Activated T-helper 1 cell treated with anti-CD3 and anti-CD28 coated beads, Interleukin-12 subunit alpha, Interleukin-12 subunit beta, Interleukin-2, Interleukin-4 antibody, amounts not matched to agents 30 ng/mL and 10 ng/mL and 1 ng/mL, durations not matched to agents 14 hours and 24 hours and 36 hours (primary cell): Measurements from ENCODE around the gene PBX3. TPM values are rescaled to one million over a fixed set of nuclear protein-coding genes. Genes with fewer than 3 reads are reported as not detected.

Experiments
- DNase-seq: peaks from one replicate; pipeline ENCODE4 v3.0.0; 2021; ENCODE audit warnings: low spot score
- H3K27ac Mint-ChIP-seq: one replicate; pipeline ENCODE4 v1.8.0; 2021; ENCODE audit warnings: mild to moderate bottlenecking, mixed read lengths
- H3K27me3 Mint-ChIP-seq: one replicate; pipeline ENCODE4 v1.8.0; 2022; ENCODE audit warnings: mild to moderate bottlenecking, moderate library complexity, mixed read lengths; ENCODE audit not compliant: insufficient read depth
- H3K36me3 Mint-ChIP-seq: one replicate; pipeline ENCODE4 v1.8.0; 2021; ENCODE audit warnings: low read depth, mixed read lengths
- H3K4me1 Mint-ChIP-seq: one replicate; pipeline ENCODE4 v1.8.0; 2021; ENCODE audit warnings: low read depth, mixed read lengths
- H3K4me3 Mint-ChIP-seq: one replicate; pipeline ENCODE4 v1.8.0; 2021; ENCODE audit warnings: mild to moderate bottlenecking, moderate library complexity, mixed read lengths
- H3K9me3 Mint-ChIP-seq: one replicate; pipeline ENCODE4 v1.8.0; 2021; ENCODE audit warnings: mixed read lengths
- intact Hi-C: fragments of 100-400 bp; cut with micrococcal nuclease; formaldehyde crosslinking; loops from one replicate; pipeline ENCODE4 v1.15.1; 2024
- total RNA-seq: library from RNA; stranded (reverse); gene quantifications from 2 replicates; pipeline ENCODE4 v1.2.3, GENCODE V29; 2022

Gene PBX3
- total RNA-seq, 1 donor from 2014 or later: 24.2 TPM

DNA sequence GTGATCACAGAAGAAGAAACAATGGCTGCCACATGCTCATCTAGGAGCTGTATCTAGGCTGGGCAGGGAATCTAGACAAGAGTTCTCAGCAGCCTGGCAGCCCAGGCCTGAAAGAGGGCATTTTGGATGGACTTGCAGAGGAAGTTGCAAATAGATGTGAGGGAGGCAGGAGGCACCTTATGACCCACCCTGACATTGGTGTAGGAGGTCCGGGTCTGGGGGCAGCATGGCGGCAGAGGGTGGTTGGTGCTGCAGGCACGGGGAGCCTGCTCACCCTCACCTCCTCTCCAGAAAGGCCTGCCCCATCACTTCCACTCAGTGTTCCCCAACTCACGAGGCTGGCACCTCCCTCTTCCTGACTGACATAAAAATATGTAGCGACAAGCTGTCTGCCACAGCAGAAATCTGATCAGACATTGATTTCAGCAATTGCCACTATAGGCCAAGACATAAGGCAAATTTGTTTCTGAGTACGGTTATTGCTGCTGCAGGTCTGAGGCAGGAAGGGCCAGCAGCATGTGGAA is 217.6 kb downstream of the PBX3 start:
- no peak overlapping the region for H3K27ac Mint-ChIP-seq
- no peak for DNase-seq
- no peak overlapping the region for H3K4me3 Mint-ChIP-seq
- H3K4me1 Mint-ChIP-seq: no peaks in the 10 kb centered on the region
- H3K9me3 Mint-ChIP-seq: no peaks in the 10 kb centered on the region
- no peaks in the 10 kb centered on the region for H3K27me3 Mint-ChIP-seq
- intact Hi-C loops: no loop called here
- H3K36me3 Mint-ChIP-seq: no peaks in the 10 kb centered on the region

DNA sequence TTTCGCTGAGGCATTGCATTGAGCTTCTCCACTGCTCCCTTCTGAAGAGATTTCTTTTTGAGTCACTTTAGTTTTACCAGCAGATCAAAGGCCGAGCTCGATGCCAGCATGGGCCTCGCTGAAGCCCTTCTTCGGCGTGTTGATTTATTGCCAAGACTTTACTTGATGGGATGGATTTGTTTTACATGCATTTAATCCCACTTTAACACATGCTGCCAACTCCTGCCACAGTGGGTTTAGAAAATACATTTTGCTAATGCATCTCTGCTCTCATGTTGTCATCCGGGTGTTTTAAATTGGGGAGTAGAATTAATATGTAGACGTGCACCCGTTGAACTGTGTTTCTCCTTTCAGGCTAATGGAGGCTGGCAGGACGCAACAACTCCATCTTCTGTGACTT is 218.3 kb downstream of the PBX3 start:
- intact Hi-C loops: no loop called here
- Mint-ChIP-seq H3K4me3 (no peak overlapping the region), H3K27me3 (no peaks in the 10 kb centered on the region), H3K4me1 (no peaks in the 10 kb centered on the region), H3K27ac (no peak overlapping the region), H3K36me3 (no peaks in the 10 kb centered on the region), H3K9me3 (no peaks in the 10 kb centered on the region)
- no peak for DNase-seq

DNA sequence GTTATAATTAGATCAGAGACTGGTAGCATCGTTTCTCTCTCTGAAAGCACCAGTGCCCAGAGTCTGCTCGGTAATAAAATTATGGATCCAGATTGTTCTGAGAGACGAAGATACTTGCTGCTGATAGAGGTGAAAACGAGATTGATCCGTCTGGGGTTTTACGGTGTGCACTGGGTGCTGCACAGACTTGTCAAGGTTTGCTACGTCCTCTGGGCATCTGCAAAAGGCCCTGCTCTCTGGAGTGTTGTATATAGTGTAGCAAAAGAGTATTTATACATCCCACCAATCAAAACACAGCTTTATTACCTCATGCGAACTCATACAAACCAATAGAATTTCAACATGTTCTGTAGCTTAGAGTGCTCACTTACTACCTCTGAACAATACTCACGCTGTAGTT is 219.3 kb downstream of the PBX3 start:
- no peaks in the 10 kb centered on the region for H3K4me1 Mint-ChIP-seq
- intact Hi-C loops: no loop called here
- no peaks in the 10 kb centered on the region for H3K36me3 Mint-ChIP-seq
- no peaks in the 10 kb centered on the region for H3K27me3 Mint-ChIP-seq
- H3K9me3 Mint-ChIP-seq: no peaks in the 10 kb centered on the region
- DNase-seq: no peak
- no peak overlapping the region for H3K4me3 Mint-ChIP-seq
- H3K27ac Mint-ChIP-seq: no peak overlapping the region

GRCh38 chr9:125966959-125967711 is 220.0 kb downstream of the PBX3 start:
- H3K27ac Mint-ChIP-seq: no peak overlapping the region
- intact Hi-C loops: no loop called here
- H3K27me3 Mint-ChIP-seq: no peaks in the 10 kb centered on the region
- H3K4me3 Mint-ChIP-seq: no peak overlapping the region
- no peaks in the 10 kb centered on the region for H3K9me3 Mint-ChIP-seq
- no peaks in the 10 kb centered on the region for H3K4me1 Mint-ChIP-seq
- DNase-seq: no peak
- H3K36me3 Mint-ChIP-seq: no peaks in the 10 kb centered on the region

DNA sequence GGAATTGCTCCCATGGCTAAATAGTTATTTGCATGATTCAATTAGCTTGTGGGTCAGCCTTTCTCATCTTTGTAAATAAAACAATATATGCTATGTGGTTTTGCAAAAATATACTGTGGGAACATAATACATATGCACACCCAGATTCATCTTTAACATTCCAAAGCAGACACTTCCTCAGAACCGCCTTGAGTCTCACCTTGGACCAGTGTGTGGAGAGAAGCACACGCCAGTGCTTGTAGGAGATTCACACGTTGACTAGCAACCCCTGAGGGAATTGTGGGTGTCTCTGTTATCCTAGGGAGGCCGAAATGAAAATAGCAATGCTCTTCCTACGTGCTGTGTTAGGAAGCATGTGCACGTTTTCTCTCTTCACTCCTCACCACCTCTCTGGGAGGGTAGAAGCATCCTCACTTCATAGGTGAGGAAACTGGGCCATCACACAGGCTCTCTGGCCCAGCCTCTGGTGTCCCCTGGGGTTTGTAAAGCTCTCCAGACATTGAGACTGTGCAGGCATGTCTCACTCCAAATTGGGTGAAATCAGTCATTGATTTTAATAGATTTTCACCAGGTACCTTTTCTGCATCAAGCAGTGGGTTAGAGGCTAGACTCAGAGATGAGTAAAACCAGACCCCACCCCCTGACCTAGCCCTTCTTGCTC is 221.7 kb downstream of the PBX3 start:
- Mint-ChIP-seq H3K9me3 (no peaks in the 10 kb centered on the region), H3K36me3 (no peaks in the 10 kb centered on the region), H3K4me3 (no peak overlapping the region), H3K27me3 (no peaks in the 10 kb centered on the region), H3K27ac (no peak overlapping the region), H3K4me1 (no peaks in the 10 kb centered on the region)
- no peak for DNase-seq
- intact Hi-C loops: no loop called here

- intact Hi-C loops: no loop called here
- no peak overlapping the region for H3K4me3 Mint-ChIP-seq
- H3K36me3 Mint-ChIP-seq: no peaks in the 10 kb centered on the region
- no peak for DNase-seq
- no peaks in the 10 kb centered on the region for H3K4me1 Mint-ChIP-seq
- H3K9me3 Mint-ChIP-seq: no peaks in the 10 kb centered on the region
- no peaks in the 10 kb centered on the region for H3K27me3 Mint-ChIP-seq
- H3K27ac Mint-ChIP-seq: no peak overlapping the region
Observed at GRCh38 chr9:125969462-125969861, 222.3 kb downstream of the PBX3 start.

- Mint-ChIP-seq H3K4me3 (no peak overlapping the region), H3K4me1 (no peaks in the 10 kb centered on the region), H3K36me3 (no peaks in the 10 kb centered on the region), H3K27me3 (no peaks in the 10 kb centered on the region), H3K9me3 (no peaks in the 10 kb centered on the region), H3K27ac (no peak overlapping the region)
- DNase-seq: no peak
- intact Hi-C loops: no loop called here
Observed at GRCh38 chr9:125969868-125970267, 222.7 kb downstream of the PBX3 start.

- Mint-ChIP-seq H3K4me1 (no peaks in the 10 kb centered on the region), H3K9me3 (no peaks in the 10 kb centered on the region), H3K27me3 (no peaks in the 10 kb centered on the region), H3K4me3 (no peak overlapping the region), H3K27ac (no peak overlapping the region), H3K36me3 (no peaks in the 10 kb centered on the region)
- intact Hi-C loops: no loop called here
- DNase-seq: no peak
Observed at GRCh38 chr9:125970340-125970739, 223.2 kb downstream of the PBX3 start.

DNA sequence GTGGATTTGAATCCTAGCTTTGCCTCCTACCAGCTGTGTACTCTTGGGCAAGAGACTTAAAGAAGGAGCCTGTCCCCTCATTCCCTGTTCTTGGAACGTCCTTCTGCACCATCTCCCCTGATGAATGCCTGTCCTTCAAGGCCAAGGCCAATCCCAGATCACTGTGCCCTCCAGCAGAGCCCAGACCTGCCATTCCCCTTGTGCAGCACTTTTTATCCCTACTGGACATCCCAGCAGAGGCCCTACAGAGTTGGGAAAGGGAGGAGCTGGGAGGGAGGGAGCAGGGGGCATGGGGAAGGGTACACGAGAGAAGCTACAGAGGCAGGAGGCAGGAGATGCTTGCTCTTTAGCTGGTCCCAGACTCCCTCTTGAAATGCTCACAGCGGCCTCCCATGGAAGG is 223.9 kb downstream of the PBX3 start:
- H3K36me3 Mint-ChIP-seq: no peaks in the 10 kb centered on the region
- intact Hi-C loops: no loop called here
- no peaks in the 10 kb centered on the region for H3K27me3 Mint-ChIP-seq
- H3K27ac Mint-ChIP-seq: no peak overlapping the region
- H3K4me3 Mint-ChIP-seq: no peak overlapping the region
- H3K4me1 Mint-ChIP-seq: no peaks in the 10 kb centered on the region
- no peak for DNase-seq
- peaks cover 2% of the 10 kb centered on the region for H3K9me3 Mint-ChIP-seq

- H3K4me3 Mint-ChIP-seq: no peak overlapping the region
- no peaks in the 10 kb centered on the region for H3K4me1 Mint-ChIP-seq
- intact Hi-C loops: no loop called here
- H3K27ac Mint-ChIP-seq: no peak overlapping the region
- no peak for DNase-seq
- peaks cover 2% of the 10 kb centered on the region for H3K27me3 Mint-ChIP-seq
- H3K9me3 Mint-ChIP-seq: peaks cover 3% of the 10 kb centered on the region
- no peaks in the 10 kb centered on the region for H3K36me3 Mint-ChIP-seq
Observed at GRCh38 chr9:125972012-125972729, 225.0 kb downstream of the PBX3 start.

- Mint-ChIP-seq H3K4me1 (no peaks in the 10 kb centered on the region), H3K27me3 (peaks cover 4% of the 10 kb centered on the region), H3K36me3 (no peaks in the 10 kb centered on the region), H3K27ac (no peak overlapping the region), H3K9me3 (peaks cover 3% of the 10 kb centered on the region), H3K4me3 (no peak overlapping the region)
- DNase-seq: no peak
- intact Hi-C loops: no loop called here
Observed at GRCh38 chr9:125973547-125973946, 226.4 kb downstream of the PBX3 start.

DNA sequence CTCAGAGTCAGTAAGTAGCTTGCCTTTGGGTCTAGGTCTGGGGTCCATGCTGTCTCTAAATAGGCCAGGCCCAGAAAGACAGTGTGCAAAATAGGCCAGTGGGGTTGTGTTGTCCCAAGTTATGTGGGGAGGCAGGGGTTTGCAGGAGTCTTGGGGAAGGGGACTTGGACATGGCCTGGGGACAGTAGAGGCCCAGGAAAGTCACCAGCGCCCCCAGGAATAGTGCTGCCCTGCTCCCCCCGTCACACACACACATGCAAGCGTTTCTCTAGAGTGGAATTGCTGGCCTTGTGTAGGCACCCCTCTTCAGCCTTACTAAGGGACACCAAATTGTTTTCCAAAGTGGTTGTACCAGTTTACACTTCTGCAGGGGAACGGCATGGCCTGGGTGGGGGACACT is 227.5 kb downstream of the PBX3 start:
- H3K27ac Mint-ChIP-seq: no peak overlapping the region
- no peak overlapping the region for H3K4me3 Mint-ChIP-seq
- peaks cover 7% of the 10 kb centered on the region for H3K27me3 Mint-ChIP-seq
- H3K9me3 Mint-ChIP-seq: peaks cover 8% of the 10 kb centered on the region
- intact Hi-C loops: no loop called here
- H3K4me1 Mint-ChIP-seq: no peaks in the 10 kb centered on the region
- DNase-seq: no peak
- H3K36me3 Mint-ChIP-seq: no peaks in the 10 kb centered on the region

- intact Hi-C loops: no loop called here
- Mint-ChIP-seq H3K27ac (no peak overlapping the region), H3K9me3 (peaks cover 17% of the 10 kb centered on the region), H3K27me3 (peaks cover 9% of the 10 kb centered on the region), H3K36me3 (no peaks in the 10 kb centered on the region), H3K4me1 (no peaks in the 10 kb centered on the region), H3K4me3 (no peak overlapping the region)
- DNase-seq: no peak
Observed at GRCh38 chr9:125977223-125977622, 230.1 kb downstream of the PBX3 start.
